IPS-20b (cell line): ENCODE measurements around the gene GSK3B.

Experiments used
- H3K27ac ChIP-seq: one replicate; pipeline ENCODE4 v1.5.1; 2013; ENCODE audit warnings: low read length
- H3K27me3 ChIP-seq: 2 replicates; pipeline ENCODE4 v1.6.1; 2013; ENCODE audit warnings: mild to moderate bottlenecking, low read length, inconsistent platforms; ENCODE audit not compliant: insufficient read depth
- H3K36me3 ChIP-seq: 2 replicates; pipeline ENCODE4 v1.6.1; 2013; ENCODE audit warnings: low read depth, mild to moderate bottlenecking, inconsistent platforms, low read length, moderate library complexity; ENCODE audit not compliant: insufficient read depth
- H3K4me1 ChIP-seq: 2 replicates; pipeline ENCODE4 v1.6.1; 2013; ENCODE audit warnings: mild to moderate bottlenecking, control low read depth, inconsistent platforms, low read length, moderate library complexity; ENCODE audit not compliant: insufficient read depth
- H3K4me3 ChIP-seq: 2 replicates; pipeline ENCODE4 v1.5.1; 2013; ENCODE audit warnings: mild to moderate bottlenecking, low read length, inconsistent platforms
- H3K9ac ChIP-seq: 2 replicates; pipeline ENCODE4 v1.6.1; 2013; ENCODE audit warnings: low read depth, mild to moderate bottlenecking, inconsistent platforms, low read length, moderate library complexity
- H3K9me3 ChIP-seq: 2 replicates; pipeline ENCODE4 v1.6.1; 2013; ENCODE audit warnings: mild to moderate bottlenecking, low read depth, low read length, inconsistent platforms; ENCODE audit not compliant: insufficient read depth

GSK3B gene

DNA sequence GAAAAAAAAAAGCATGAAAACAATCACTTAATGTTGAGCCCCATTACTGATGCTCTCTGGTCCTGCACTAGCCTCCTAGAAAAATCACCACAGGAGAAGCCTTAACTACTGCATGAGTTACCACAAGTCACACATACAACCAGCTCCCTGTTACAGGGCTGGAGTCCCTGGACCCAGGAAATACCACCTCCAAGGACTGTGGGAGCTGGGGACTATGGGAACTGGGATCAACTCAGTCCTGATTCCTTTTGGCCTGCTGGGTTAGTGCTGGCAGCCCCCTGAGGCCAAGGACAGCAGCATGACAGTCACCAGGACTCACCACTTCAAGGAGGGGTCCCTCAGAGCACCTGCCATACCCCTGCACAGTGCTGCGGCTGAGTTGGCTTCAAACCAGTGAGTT is 311.8 kb downstream of the GSK3B start:
- H3K27ac ChIP-seq = no peak overlapping the region
- H3K4me1 ChIP-seq = no peaks in the 10 kb centered on the region

DNA sequence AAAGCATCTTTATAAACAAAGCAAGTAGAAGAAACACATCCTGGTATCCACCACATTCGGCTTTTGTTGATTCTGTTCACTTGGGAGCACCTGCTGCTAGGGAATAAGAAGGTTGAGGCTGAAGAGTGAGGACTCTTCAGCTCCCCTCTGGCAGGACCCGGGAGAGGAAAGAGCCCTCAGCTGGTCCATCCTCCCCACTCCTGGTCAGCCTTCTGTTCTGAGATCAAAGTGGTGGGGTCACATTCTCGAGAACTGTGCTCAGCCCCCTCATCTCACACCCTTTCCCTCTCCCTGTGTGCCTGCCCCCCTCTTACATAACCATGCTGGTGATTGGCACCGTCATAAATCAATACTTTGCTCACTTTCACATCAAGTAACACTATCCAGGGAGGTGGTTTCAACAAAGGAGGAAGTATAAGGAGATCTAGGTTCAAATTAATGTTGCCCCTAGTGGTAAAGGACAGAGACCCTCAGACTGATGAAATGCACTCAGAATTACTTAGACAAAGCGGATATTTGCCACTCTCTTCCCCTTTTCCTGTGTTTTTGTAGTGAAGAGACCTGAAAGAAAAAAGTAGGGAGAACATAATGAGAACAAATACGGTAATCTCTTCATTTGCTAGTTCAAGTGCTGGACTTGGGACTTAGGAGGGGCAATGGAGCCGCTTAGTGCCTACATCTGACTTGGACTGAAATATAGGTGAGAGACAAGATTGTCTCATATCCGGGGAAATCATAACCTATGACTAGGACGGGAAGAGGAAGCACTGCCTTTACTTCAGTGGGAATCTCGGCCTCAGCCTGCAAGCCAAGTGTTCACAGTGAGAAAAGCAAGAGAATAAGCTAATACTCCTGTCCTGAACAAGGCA is 312.7 kb downstream of the GSK3B start, which contains the start of gene NR1I2:
TSS of gene NR1I2 (plus strand) at position 772 of the 869 bp plus-strand sequence.
- Histone ChIP-seq H3K4me1 (no peaks in the 10 kb centered on the region), H3K27ac (no peak within 1 kb of the TSS), H3K36me3 (no peaks in the 10 kb centered on the region), H3K4me3 (no peak within 1 kb of the TSS), H3K27me3 (no peaks in the 10 kb centered on the region), H3K9me3 (no peaks in the 10 kb centered on the region; the same call in 1 of the 2 replicates), H3K9ac (no peak within 1 kb of the TSS)

More for the DNA sequence above, 311.8 kb downstream of the GSK3B start:
- no peaks in the 10 kb centered on the region for H3K27me3 ChIP-seq
- H3K4me3 ChIP-seq = no peak overlapping the region
- no peaks in the 10 kb centered on the region for H3K9me3 ChIP-seq
- H3K9ac ChIP-seq = no peak overlapping the region
- no peaks in the 10 kb centered on the region for H3K36me3 ChIP-seq

DNA sequence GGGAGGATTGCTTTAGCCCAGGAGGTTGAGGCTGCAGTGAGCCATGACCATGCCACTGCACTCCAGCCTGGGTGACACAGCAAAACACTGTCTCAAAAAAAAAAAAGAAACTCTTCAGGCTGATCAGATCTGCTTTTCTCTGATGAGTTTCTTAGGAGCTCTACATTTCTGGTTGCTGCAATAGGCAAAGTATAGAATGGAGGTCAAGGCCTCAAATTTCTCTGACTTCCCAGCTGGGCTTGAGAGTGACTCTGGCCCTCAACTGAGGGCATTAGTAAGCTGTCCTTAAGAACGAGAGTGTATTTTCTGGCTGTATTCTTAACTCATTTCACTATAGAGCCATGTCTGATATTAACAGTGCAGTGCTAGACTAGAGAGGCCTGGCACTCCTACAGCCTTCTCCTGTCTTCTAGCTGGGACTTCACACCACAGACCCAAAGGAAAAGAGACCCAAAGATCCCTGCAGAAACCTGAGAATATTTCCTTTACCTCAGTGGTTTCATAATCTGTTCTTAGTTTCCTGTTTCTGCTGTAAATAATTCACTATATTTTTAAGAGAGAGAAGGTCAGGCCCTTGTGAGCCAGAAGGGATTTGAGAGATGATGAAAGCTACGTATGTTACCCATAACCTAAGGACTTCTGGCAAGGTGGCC is 314.4 kb downstream of the GSK3B start:
- Histone ChIP-seq H3K27ac (no peak overlapping the region), H3K4me1 (no peaks in the 10 kb centered on the region), H3K4me3 (no peak overlapping the region), H3K9me3 (no peaks in the 10 kb centered on the region; the same call in 1 of the 2 replicates), H3K36me3 (no peaks in the 10 kb centered on the region), H3K27me3 (no peaks in the 10 kb centered on the region), H3K9ac (no peak overlapping the region)

DNA sequence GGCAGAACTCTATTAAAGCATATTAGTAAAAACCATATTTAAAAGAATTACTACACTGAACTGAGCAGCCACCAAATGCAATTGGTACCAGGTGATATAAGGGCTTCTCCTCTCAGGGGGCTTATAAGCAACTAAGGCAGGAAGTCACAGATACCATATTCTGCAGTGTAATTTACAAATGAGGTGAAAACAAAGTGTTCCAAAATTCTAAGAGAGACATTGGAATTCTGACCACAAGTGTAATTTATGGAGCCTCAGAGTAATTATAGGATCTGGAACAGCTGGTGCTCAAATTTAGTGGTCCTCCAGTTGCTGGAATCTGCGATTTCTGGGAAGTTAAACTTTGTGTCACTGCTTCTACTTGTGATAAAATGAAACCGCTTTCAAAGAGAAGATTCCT is 315.4 kb downstream of the GSK3B start:
- H3K4me3 ChIP-seq = no peak overlapping the region
- no peaks in the 10 kb centered on the region; the same call in 1 of the 2 replicates for H3K9me3 ChIP-seq
- no peak overlapping the region for H3K9ac ChIP-seq
- no peaks in the 10 kb centered on the region for H3K4me1 ChIP-seq
- no peaks in the 10 kb centered on the region for H3K36me3 ChIP-seq
- no peak overlapping the region for H3K27ac ChIP-seq
- H3K27me3 ChIP-seq = no peaks in the 10 kb centered on the region

DNA sequence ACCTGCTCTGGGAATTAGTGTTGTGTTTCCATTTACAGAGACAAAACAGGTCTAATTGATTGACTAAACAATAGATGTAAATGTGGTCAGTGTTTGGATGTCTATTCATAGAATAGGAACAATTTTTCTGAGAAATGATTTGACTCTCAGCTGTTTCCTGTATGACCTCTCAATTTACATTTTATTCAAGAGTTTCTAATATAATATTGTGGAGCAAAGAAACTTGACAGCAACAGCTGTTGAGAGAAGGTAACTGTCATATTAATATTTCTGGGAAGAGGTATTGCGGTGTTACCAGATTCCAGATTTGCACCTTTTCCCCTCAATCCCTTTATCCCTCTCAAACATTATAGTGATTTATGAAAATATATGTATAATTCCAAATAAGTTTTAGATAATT is 316.1 kb downstream of the GSK3B start:
- Histone ChIP-seq H3K27ac (no peak overlapping the region), H3K9me3 (no peaks in the 10 kb centered on the region; the same call in 1 of the 2 replicates), H3K27me3 (no peaks in the 10 kb centered on the region), H3K36me3 (no peaks in the 10 kb centered on the region), H3K4me1 (no peaks in the 10 kb centered on the region), H3K4me3 (no peak overlapping the region), H3K9ac (no peak overlapping the region)

DNA sequence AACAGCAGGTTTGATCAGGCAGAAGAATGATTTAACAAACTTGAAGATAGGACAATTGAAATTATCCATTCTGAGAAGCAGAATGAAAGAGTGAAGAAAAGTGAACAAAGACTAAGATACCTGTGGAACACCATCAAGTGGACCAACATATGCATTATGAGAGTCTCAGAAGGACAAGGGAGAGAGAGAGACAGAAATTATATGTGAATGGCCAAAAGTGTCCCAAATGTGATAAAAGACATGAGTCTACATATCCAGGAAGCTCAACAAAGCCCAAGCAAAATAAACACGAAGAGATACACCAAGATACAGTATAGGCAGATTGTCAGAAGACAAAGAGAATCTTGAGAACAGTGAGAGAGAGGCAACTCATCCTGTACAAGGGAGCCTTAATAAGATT is 317.9 kb downstream of the GSK3B start:
- no peaks in the 10 kb centered on the region; the same call in 1 of the 2 replicates for H3K9me3 ChIP-seq
- no peak overlapping the region for H3K9ac ChIP-seq
- H3K27me3 ChIP-seq = no peaks in the 10 kb centered on the region
- H3K36me3 ChIP-seq = no peaks in the 10 kb centered on the region
- H3K4me3 ChIP-seq = no peak overlapping the region
- H3K4me1 ChIP-seq = no peaks in the 10 kb centered on the region
- H3K27ac ChIP-seq = no peak overlapping the region

DNA sequence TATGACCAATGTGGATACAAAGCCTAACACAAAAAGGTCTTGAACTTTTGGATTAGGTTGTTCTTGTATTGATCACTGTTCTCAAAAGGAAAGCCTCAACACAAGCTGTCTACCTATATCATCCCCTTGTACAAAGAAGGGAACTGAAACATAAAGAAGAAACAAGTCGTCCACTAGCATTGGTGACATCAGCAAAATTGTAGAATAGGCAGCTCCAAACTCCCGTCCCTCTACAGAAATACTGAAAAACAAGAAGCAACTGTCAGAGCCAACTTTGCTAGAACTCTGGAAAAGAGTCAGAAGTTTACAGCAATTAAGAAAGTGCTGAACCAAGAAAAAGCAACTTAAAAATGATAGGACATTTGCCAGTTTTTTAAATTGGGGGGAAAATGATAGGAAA is 319.8 kb downstream of the GSK3B start:
- Histone ChIP-seq H3K27ac (no peak overlapping the region), H3K9ac (no peak overlapping the region), H3K4me3 (no peak overlapping the region), H3K9me3 (no peaks in the 10 kb centered on the region; the same call in 1 of the 2 replicates), H3K36me3 (no peaks in the 10 kb centered on the region), H3K27me3 (no peaks in the 10 kb centered on the region), H3K4me1 (no peaks in the 10 kb centered on the region)
